Trophoblast cell (in vitro differentiated cells and primary cell): ENCODE results near the gene CREBRF.
"Not testable (repeated sequence)": the region's sequence is repeated elsewhere in the genome, so short reads cannot be mapped to it uniquely, and the experiment has no call there.

ENCODE experiments used
- DNase-seq, 2 donors: peaks; one replicate each; pipeline ENCODE4 v3.0.0-alpha.2; 2016
- H2AFZ ChIP-seq: 2 replicates; pipeline ENCODE4 v1.6.1; 2013; ENCODE audit warnings: low read length, moderate library complexity, mild to moderate bottlenecking; ENCODE audit not compliant: insufficient read depth, poor library complexity
- H2AK5ac ChIP-seq: 2 replicates; pipeline ENCODE4 v1.6.1; 2013; ENCODE audit warnings: mild to moderate bottlenecking, low read length
- H2BK120ac ChIP-seq: 2 replicates; pipeline ENCODE4 v1.6.1; 2013; ENCODE audit warnings: low read length, mild to moderate bottlenecking, moderate library complexity; ENCODE audit not compliant: insufficient read depth, poor library complexity
- H2BK12ac ChIP-seq: 2 replicates; pipeline ENCODE4 v1.6.1; 2013; ENCODE audit warnings: mild to moderate bottlenecking, low read length, moderate library complexity
- H2BK5ac ChIP-seq: 2 replicates; pipeline ENCODE4 v1.6.1; 2013; ENCODE audit warnings: low read length, low read depth, moderate library complexity, mild to moderate bottlenecking; ENCODE audit not compliant: poor library complexity
- H3K14ac ChIP-seq: 2 replicates; pipeline ENCODE4 v1.6.1; 2013; ENCODE audit warnings: mild to moderate bottlenecking, low read length
- H3K18ac ChIP-seq: 2 replicates; pipeline ENCODE4 v1.6.1; 2013; ENCODE audit warnings: mild to moderate bottlenecking, low read length
- H3K23ac ChIP-seq: 2 replicates; pipeline ENCODE4 v1.6.1; 2013; ENCODE audit warnings: low read length
- H3K27ac ChIP-seq: 2 replicates; pipeline ENCODE4 v1.5.1; 2013; ENCODE audit warnings: low read depth, mild to moderate bottlenecking, inconsistent platforms, low read length, moderate library complexity
- H3K27me3 ChIP-seq: 2 replicates; pipeline ENCODE4 v1.6.1; 2013; ENCODE audit warnings: inconsistent platforms, mild to moderate bottlenecking, low read length, moderate library complexity; ENCODE audit not compliant: insufficient read depth
- H3K36me3 ChIP-seq, 2 experiments: 1 replicate in 1 of 2; 2 replicates in 1 of 2; pipeline ENCODE4 v1.6.1; 2013; ENCODE audit warnings: low read length in 2 of 2, mild to moderate bottlenecking in 2 of 2, moderate library complexity in 1 of 2; ENCODE audit not compliant: insufficient read depth in 2 of 2, control insufficient read depth in 1 of 2
- H3K4ac ChIP-seq: 2 replicates; pipeline ENCODE4 v1.6.1; 2013; ENCODE audit warnings: low read depth, mild to moderate bottlenecking, low read length, moderate library complexity
- H3K4me1 ChIP-seq, 2 experiments: 1 replicate in 1 of 2; 2 replicates in 1 of 2; pipeline ENCODE4 v1.6.1; 2013; ENCODE audit warnings: low read length in 2 of 2, mild to moderate bottlenecking in 2 of 2, moderate library complexity in 1 of 2; ENCODE audit not compliant: insufficient read depth in 2 of 2, control insufficient read depth in 1 of 2
- H3K4me2 ChIP-seq: 2 replicates; pipeline ENCODE4 v1.6.1; 2013; ENCODE audit warnings: inconsistent platforms, mild to moderate bottlenecking, low read length, moderate library complexity
- H3K4me3 ChIP-seq: 2 replicates; pipeline ENCODE4 v1.5.1; 2013; ENCODE audit warnings: mild to moderate bottlenecking, low read depth, low read length, inconsistent platforms
- H3K79me1 ChIP-seq: one replicate; pipeline ENCODE4 v1.6.1; 2013; ENCODE audit warnings: low read length
- H3K79me2 ChIP-seq: 2 replicates; pipeline ENCODE4 v1.6.1; 2013; ENCODE audit warnings: low read length, mild to moderate bottlenecking; ENCODE audit not compliant: control insufficient read depth, insufficient read depth, poor library complexity
- H3K9ac ChIP-seq: 2 replicates; pipeline ENCODE4 v1.6.1; 2013; ENCODE audit warnings: mild to moderate bottlenecking, low read length
- H3K9me3 ChIP-seq: 2 replicates; pipeline ENCODE4 v1.6.1; 2013; ENCODE audit warnings: low read depth, mild to moderate bottlenecking, control low read depth, inconsistent platforms, low read length; ENCODE audit not compliant: insufficient read depth
- H4K12ac ChIP-seq: 2 replicates; pipeline ENCODE4 v1.6.1; 2013; ENCODE audit warnings: low read depth, mild to moderate bottlenecking, low read length, moderate library complexity
- H4K8ac ChIP-seq: 2 replicates; pipeline ENCODE4 v1.6.1; 2013; ENCODE audit warnings: low read depth, mild to moderate bottlenecking, low read length, moderate library complexity
- H4K91ac ChIP-seq: one replicate; pipeline ENCODE4 v1.6.1; 2013; ENCODE audit warnings: low read depth, mild to moderate bottlenecking, low read length, moderate library complexity
- WGBS: extraction: QIAGEN DNeasy Blood & Tissue Kit; methylation state at CpG from one replicate; pipeline ENCODE4 v1.1.7; 2013; ENCODE audit warnings: missing lambda C conversion rate; ENCODE audit not compliant: insufficient read length, insufficient coverage; ENCODE audit errors: extremely low coverage; 5-methylcytosine and 5-hydroxymethylcytosine counted together

CREBRF gene

GRCh38 chr5:173076471-173076870 lies 20.3 kb downstream of the CREBRF start:
- H3K36me3 ChIP-seq, H4K8ac ChIP-seq, H3K79me2 ChIP-seq, H3K4me3 ChIP-seq, H3K79me1 ChIP-seq, H2AK5ac ChIP-seq, H2AFZ ChIP-seq, H3K9me3 ChIP-seq, H3K18ac ChIP-seq, H2BK12ac ChIP-seq, H3K4me1 ChIP-seq, H3K14ac ChIP-seq, H3K4ac ChIP-seq, H3K9ac ChIP-seq, H2BK120ac ChIP-seq, H3K27me3 ChIP-seq, H3K4me2 ChIP-seq, H3K27ac ChIP-seq, H3K23ac ChIP-seq, H4K91ac ChIP-seq, H2BK5ac ChIP-seq: not testable (repeated sequence)
- WGBS, result no CpG with 5 or more reads among the region's 4 CpGs
- peak; percentile 62 to 69 for DNase-seq
- H4K12ac ChIP-seq, result peak overlapping the region; percentile 43

- Histone ChIP-seq H3K4ac (no peak overlapping the region), H3K9ac (no peak overlapping the region), H3K36me3 (no peaks in the 10 kb centered on the region), H2BK5ac (no peak overlapping the region), H3K23ac (no peak overlapping the region), H2AFZ (no peak overlapping the region), H3K4me2 (no peak overlapping the region), H3K9me3 (no peaks in the 10 kb centered on the region), H3K79me1 (no peaks in the 10 kb centered on the region), H3K4me3 (no peak overlapping the region), H2BK120ac (no peak overlapping the region), H3K4me1 (no peaks in the 10 kb centered on the region), H3K27ac (no peak overlapping the region), H3K14ac (no peak overlapping the region), H4K12ac (no peak overlapping the region), H4K8ac (no peak overlapping the region), H4K91ac (no peak overlapping the region), H3K27me3 (no peaks in the 10 kb centered on the region), H2AK5ac (no peak overlapping the region), H3K79me2 (no peaks in the 10 kb centered on the region), H3K18ac (no peak overlapping the region), H2BK12ac (no peak overlapping the region)
- DNase-seq, result no peak
- WGBS, result no CpG with 5 or more reads among the region's 3 CpGs
These were observed 22.7 kb downstream of the CREBRF start for GRCh38 chr5:173078878-173079277.

- no peak overlapping the region for H3K9ac ChIP-seq
- no peaks in the 10 kb centered on the region for H3K4me1 ChIP-seq
- no peak overlapping the region for H3K27ac ChIP-seq
- no peak overlapping the region for H2BK5ac ChIP-seq
- no peak overlapping the region for H3K18ac ChIP-seq
- no peak overlapping the region for H4K91ac ChIP-seq
- no peak overlapping the region for H3K4ac ChIP-seq
- H3K36me3 ChIP-seq, result peaks cover 2 to 6% of the 10 kb centered on the region in 2 experiments
- H4K8ac ChIP-seq, result no peak overlapping the region
- no peak overlapping the region for H3K4me2 ChIP-seq
- whole genome bisulfite sequencing, result no CpG with 5 or more reads among the region's 1 CpG
- no peak overlapping the region for H3K14ac ChIP-seq
- H3K27me3 ChIP-seq, result no peaks in the 10 kb centered on the region
- H2BK12ac ChIP-seq, result no peak overlapping the region
- no peak overlapping the region for H2AK5ac ChIP-seq
- no peak overlapping the region for H2AFZ ChIP-seq
- H3K23ac ChIP-seq, result no peak overlapping the region
- no peaks in the 10 kb centered on the region for H3K79me2 ChIP-seq
- H3K9me3 ChIP-seq, result no peaks in the 10 kb centered on the region
- H4K12ac ChIP-seq, result no peak overlapping the region
- H2BK120ac ChIP-seq, result no peak overlapping the region
- no peak overlapping the region for H3K4me3 ChIP-seq
- H3K79me1 ChIP-seq, result no peaks in the 10 kb centered on the region
- DNase-seq, result no peak
These were observed 33.4 kb downstream of the CREBRF start for GRCh38 chr5:173089581-173089980.

- Histone ChIP-seq H3K9me3 (no peaks in the 10 kb centered on the region), H3K4me3 (no peak overlapping the region), H2BK5ac (no peak overlapping the region), H2AFZ (no peak overlapping the region), H3K4ac (no peak overlapping the region), H3K4me2 (no peak overlapping the region), H4K8ac (no peak overlapping the region), H2BK12ac (no peak overlapping the region), H4K12ac (no peak overlapping the region), H3K27me3 (no peaks in the 10 kb centered on the region), H3K14ac (no peak overlapping the region), H3K79me1 (no peaks in the 10 kb centered on the region), H3K9ac (no peak overlapping the region), H3K36me3 (peaks cover 2 to 6% of the 10 kb centered on the region in 2 experiments), H3K23ac (no peak overlapping the region), H3K4me1 (no peaks in the 10 kb centered on the region), H4K91ac (no peak overlapping the region), H3K18ac (no peak overlapping the region), H3K27ac (no peak overlapping the region), H2AK5ac (no peak overlapping the region), H2BK120ac (no peak overlapping the region), H3K79me2 (no peaks in the 10 kb centered on the region)
- DNase-seq, result no peak
- no CpG with 5 or more reads among the region's 2 CpGs for WGBS
These were observed 34.5 kb downstream of the CREBRF start for GRCh38 chr5:173090639-173091038.
